Common myeloid progenitor, CD34-positive (primary cell): Measurements from ENCODE around the gene FBXO11.

Source experiments
- CTCF ChIA-PET: fragments of 350-600 bp; sonication (Branson Sonifier 250); formaldehyde crosslinking; loops from one replicate; lab custom pipeline; 2021; ENCODE audit warnings: antibody characterized with exemption; lab: Charles Lee
- POLR2A ChIA-PET: fragments of 350-600 bp; sonication (Branson Sonifier 250); formaldehyde crosslinking; loops from one replicate; lab custom pipeline; 2021; ENCODE audit warnings: antibody characterized with exemption; lab: Charles Lee
- DNase-seq, 3 donors: peaks; one replicate each; pipeline versions ENCODE4 v3.0.0 to v3.0.0-alpha.2; 2013
- H3K27ac ChIP-seq, 2 experiments: 1 replicate in 1 of 2; 2 replicates in 1 of 2; pipeline ENCODE4 v1.7.0; 2013; ENCODE audit warnings: inconsistent platforms in 2 of 2, low read length in 2 of 2, mild to moderate bottlenecking in 2 of 2, low read depth in 1 of 2, moderate library complexity in 1 of 2; ENCODE audit not compliant: severe bottlenecking in 2 of 2, insufficient read depth in 1 of 2, poor library complexity in 1 of 2
- H3K27me3 ChIP-seq, 5 experiments: replicated peaks in 2 of 5; 1 replicate in 3 of 5; 2 replicates in 2 of 5; pipeline versions ENCODE4 v1.6.1 to v1.7.0; 2013; ENCODE audit warnings: low read length in 4 of 5, mild to moderate bottlenecking in 2 of 5, moderate library complexity in 2 of 5, inconsistent platforms in 1 of 5; ENCODE audit not compliant: insufficient read depth in 5 of 5, control insufficient read depth in 4 of 5
- H3K36me3 ChIP-seq, 4 experiments: 1 replicate in 2 of 4; 2 replicates in 2 of 4; pipeline versions ENCODE4 v1.6.1 to v1.7.0; 2013; ENCODE audit warnings: low read length in 3 of 4, control low read depth in 1 of 4, mild to moderate bottlenecking in 1 of 4; ENCODE audit not compliant: control insufficient read depth in 4 of 4, insufficient read depth in 4 of 4
- H3K4me1 ChIP-seq, 4 experiments: 1 replicate in 3 of 4; 2 replicates in 1 of 4; pipeline versions ENCODE4 v1.6.1 to v1.7.1; 2013; ENCODE audit warnings: low read length in 3 of 4, mild to moderate bottlenecking in 3 of 4, control low read depth in 1 of 4, inconsistent platforms in 1 of 4, moderate library complexity in 1 of 4; ENCODE audit not compliant: control insufficient read depth in 4 of 4, insufficient read depth in 4 of 4; ENCODE audit errors: control extremely low read depth in 1 of 4
- H3K4me3 ChIP-seq, 7 experiments: 1 replicate in 4 of 7; 2 replicates in 3 of 7; pipeline versions ENCODE4 v1.5.1 to v1.7.0; 2013; ENCODE audit warnings: mild to moderate bottlenecking in 7 of 7, low read length in 6 of 7, moderate library complexity in 6 of 7, inconsistent platforms in 2 of 7, low read depth in 2 of 7, control low read depth in 1 of 7; ENCODE audit not compliant: insufficient read depth in 4 of 7, control insufficient read depth in 1 of 7; ENCODE audit errors: extremely low read depth in 1 of 7
- H3K9me3 ChIP-seq, 5 experiments: 1 replicate in 4 of 5; 2 replicates in 1 of 5; pipeline versions ENCODE4 v1.6.1 to v1.7.1; 2013; ENCODE audit warnings: low read length in 4 of 5, mild to moderate bottlenecking in 2 of 5, inconsistent platforms in 1 of 5, low read depth in 1 of 5, moderate library complexity in 1 of 5; ENCODE audit not compliant: control insufficient read depth in 4 of 5, insufficient read depth in 2 of 5; ENCODE audit errors: control extremely low read depth in 1 of 5
- WGBS: methylation state at CpG from one replicate; pipeline ENCODE4 v1.1.5; 2013; ENCODE audit not compliant: insufficient coverage; 5-methylcytosine and 5-hydroxymethylcytosine counted together

The FBXO11 gene

DNA sequence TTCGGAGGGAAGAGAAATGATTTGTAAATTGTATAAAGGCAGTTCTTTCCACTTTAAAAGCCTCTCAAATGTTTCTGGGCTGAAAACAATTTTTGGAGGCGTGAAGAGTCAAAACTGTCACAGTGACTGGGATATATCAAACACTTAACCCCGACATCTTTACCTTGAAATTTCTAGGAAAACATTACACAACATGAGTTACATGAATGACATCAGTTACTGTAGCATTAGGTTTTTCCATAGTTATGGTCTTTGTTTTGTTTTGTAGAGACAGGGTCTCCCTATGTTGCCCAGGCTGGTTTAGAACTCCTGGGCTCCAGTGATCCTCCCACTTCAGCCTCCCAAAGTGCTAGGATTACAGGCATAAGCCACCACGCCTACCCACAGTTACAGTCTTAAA is 97.7 kb downstream of the FBXO11 start:
- POLR2A ChIA-PET: no interaction called here
- CTCF ChIA-PET: no interaction called here
- no CpG with 5 or more reads among the region's 4 CpGs for WGBS

DNA sequence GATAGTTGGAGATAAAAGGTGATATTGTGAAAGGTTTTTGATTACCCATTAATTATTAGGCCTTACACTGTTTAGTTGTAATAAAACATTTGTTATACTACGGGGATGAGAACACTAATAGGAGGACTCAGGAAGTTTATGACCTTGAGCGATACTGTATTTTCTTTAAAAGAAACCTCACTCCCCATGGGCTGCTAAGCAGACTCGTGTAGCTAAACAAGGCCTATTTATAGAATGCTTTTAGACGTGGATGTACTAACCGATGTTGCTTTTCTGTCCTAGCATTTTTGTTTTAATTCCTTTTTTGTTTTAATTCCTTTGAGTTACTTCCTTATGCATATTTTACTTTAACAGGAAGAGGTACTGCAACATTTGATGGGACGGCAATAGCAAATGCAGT is 100.4 kb downstream of the FBXO11 start:
- H3K4me3 ChIP-seq: no peak overlapping the region
- POLR2A ChIA-PET: no interaction called here
- no peak for DNase-seq
- H3K4me1 ChIP-seq: no peaks in the 10 kb centered on the region
- no CpG with 5 or more reads among the region's 6 CpGs for WGBS
- H3K9me3 ChIP-seq: peaks cover 5 to 18% (median 11%) of the 10 kb centered on the region in 5 experiments
- H3K36me3 ChIP-seq: peaks cover 41 to 93% (median 66%) of the 10 kb centered on the region in 4 experiments
- H3K27me3 ChIP-seq: no peaks in the 10 kb centered on the region
- no peak overlapping the region for H3K27ac ChIP-seq
- CTCF ChIA-PET: no interaction called here

More for the DNA sequence above, 97.7 kb downstream of the FBXO11 start:
- no peak overlapping the region for H3K4me3 ChIP-seq
- H3K27me3 ChIP-seq: no peaks in the 10 kb centered on the region
- H3K4me1 ChIP-seq: no peaks in the 10 kb centered on the region
- peak overlapping the region in 1 of 2 experiments; percentile 9 for H3K27ac ChIP-seq
- peaks cover 26 to 84% (median 52%) of the 10 kb centered on the region in 4 experiments for H3K36me3 ChIP-seq
- peaks cover 0 to 4% (median 0%) of the 10 kb centered on the region in 5 experiments for H3K9me3 ChIP-seq
- DNase-seq: no peak

DNA sequence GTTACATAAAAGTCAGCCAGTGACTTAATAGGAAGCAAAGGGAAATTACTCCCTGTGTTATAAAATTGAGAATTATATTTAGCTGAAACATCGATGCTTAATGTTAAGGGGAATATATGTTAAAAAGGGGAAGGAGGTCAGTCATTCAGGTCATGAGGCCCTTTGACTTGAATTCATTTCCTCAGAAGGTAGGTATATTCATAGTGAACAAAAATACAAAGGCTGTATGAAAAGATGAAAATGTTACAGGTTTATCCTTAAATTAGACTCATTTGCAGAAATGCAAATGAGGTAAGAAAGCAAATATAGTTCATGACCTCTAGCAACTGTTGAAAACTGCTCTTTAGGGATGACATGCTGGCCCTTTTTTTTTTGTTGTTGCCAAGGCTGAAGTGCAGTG is 102.5 kb downstream of the FBXO11 start:
- POLR2A ChIA-PET: no interaction called here
- no peak for DNase-seq
- Histone ChIP-seq H3K36me3 (peaks cover 46 to 99% (median 78%) of the 10 kb centered on the region in 4 experiments), H3K27me3 (no peaks in the 10 kb centered on the region), H3K4me3 (no peak overlapping the region), H3K27ac (no peak overlapping the region), H3K9me3 (peaks cover 5 to 18% (median 11%) of the 10 kb centered on the region in 5 experiments), H3K4me1 (peaks cover 0 to 2% (median 0%) of the 10 kb centered on the region in 4 experiments)
- WGBS: 83% methylated on average over 1 of the region's 1 CpG
- CTCF ChIA-PET: no interaction called here

DNA sequence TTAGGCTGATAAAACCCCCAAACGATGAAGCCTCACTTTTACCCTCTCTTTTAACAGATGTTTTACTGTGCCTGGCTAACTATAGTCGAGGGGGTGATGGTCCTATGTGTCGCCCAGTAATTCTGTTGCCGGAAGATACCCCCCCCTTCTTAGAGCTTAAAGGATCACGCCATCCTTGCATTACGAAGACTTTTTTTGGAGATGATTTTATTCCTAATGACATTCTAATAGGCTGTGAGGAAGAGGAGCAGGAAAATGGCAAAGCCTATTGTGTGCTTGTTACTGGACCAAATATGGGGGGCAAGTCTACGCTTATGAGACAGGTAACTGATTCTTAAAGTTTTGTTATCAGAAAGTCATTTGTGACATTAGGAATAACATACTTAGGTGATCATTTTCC is 102.9 kb downstream of the FBXO11 start:
- Histone ChIP-seq H3K27me3 (no peaks in the 10 kb centered on the region), H3K9me3 (peaks cover 5 to 18% (median 11%) of the 10 kb centered on the region in 5 experiments), H3K36me3 (peaks cover 46 to 99% (median 78%) of the 10 kb centered on the region in 4 experiments), H3K27ac (no peak overlapping the region), H3K4me3 (no peak overlapping the region), H3K4me1 (peaks cover 0 to 5% (median 1%) of the 10 kb centered on the region in 4 experiments)
- 100% methylated on average over 3 of the region's 7 CpGs for WGBS
- ChIA-PET CTCF (no interaction called here), POLR2A (no interaction called here)
- DNase-seq: peak in 2 of 3 donors; percentile 23 to 29

DNA sequence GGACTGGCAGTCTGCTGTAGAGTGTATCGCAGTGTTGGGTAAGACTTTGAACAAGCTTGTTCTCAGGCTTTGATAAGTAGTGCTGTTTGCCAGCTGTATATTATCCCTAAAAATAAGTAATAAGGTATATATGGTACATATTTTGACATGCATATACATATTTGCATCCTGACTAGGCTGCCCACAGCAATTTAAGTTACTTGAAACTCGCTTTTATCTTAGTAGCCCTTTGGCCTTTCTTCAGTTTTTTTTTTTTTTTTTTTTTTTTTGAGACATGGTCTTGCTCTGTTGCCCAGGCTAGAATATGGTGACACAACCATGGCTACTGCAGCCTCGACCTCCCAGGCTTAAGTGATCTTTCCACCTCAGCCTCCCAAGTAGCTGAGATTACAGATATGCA is 105.2 kb downstream of the FBXO11 start:
- ChIA-PET CTCF (interaction anchor here (1.2 kb wide), 1 partner anchor 10 kb away, joined by 3 read pairs; no protein-coding TSS in a partner anchor), POLR2A (no interaction called here)
- no peak overlapping the region for H3K27ac ChIP-seq
- WGBS: 100% methylated on average over 1 of the region's 3 CpGs
- no peak for DNase-seq
- H3K4me1 ChIP-seq: peaks cover 0 to 5% (median 1%) of the 10 kb centered on the region in 4 experiments
- peaks cover 5 to 18% (median 11%) of the 10 kb centered on the region in 5 experiments for H3K9me3 ChIP-seq
- no peaks in the 10 kb centered on the region for H3K27me3 ChIP-seq
- no peak overlapping the region for H3K4me3 ChIP-seq
- H3K36me3 ChIP-seq: peaks cover 42 to 96% (median 81%) of the 10 kb centered on the region in 4 experiments

DNA sequence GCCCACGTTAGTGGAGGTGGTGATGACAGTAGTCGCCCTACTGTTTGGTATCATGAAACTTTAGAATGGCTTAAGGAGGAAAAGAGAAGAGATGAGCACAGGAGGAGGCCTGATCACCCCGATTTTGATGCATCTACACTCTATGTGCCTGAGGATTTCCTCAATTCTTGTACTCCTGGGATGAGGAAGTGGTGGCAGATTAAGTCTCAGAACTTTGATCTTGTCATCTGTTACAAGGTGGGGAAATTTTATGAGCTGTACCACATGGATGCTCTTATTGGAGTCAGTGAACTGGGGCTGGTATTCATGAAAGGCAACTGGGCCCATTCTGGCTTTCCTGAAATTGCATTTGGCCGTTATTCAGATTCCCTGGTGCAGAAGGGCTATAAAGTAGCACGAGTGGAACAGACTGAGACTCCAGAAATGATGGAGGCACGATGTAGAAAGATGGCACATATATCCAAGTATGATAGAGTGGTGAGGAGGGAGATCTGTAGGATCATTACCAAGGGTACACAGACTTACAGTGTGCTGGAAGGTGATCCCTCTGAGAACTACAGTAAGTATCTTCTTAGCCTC is 107.2 kb downstream of the FBXO11 start:
- WGBS: 96% methylated on average over 6 of the region's 6 CpGs
- Histone ChIP-seq H3K4me1 (peaks cover 0 to 5% (median 1%) of the 10 kb centered on the region in 4 experiments), H3K9me3 (peaks cover 5 to 18% (median 11%) of the 10 kb centered on the region in 5 experiments), H3K4me3 (no peak overlapping the region), H3K27ac (no peak overlapping the region), H3K27me3 (no peaks in the 10 kb centered on the region), H3K36me3 (peaks cover 40 to 94% (median 78%) of the 10 kb centered on the region in 4 experiments)
- ChIA-PET CTCF (interaction anchor here (1.0 kb wide), 1 partner anchor 29 kb away, joined by 3 read pairs; no protein-coding TSS in a partner anchor), POLR2A (no interaction called here)
- no peak for DNase-seq

DNA sequence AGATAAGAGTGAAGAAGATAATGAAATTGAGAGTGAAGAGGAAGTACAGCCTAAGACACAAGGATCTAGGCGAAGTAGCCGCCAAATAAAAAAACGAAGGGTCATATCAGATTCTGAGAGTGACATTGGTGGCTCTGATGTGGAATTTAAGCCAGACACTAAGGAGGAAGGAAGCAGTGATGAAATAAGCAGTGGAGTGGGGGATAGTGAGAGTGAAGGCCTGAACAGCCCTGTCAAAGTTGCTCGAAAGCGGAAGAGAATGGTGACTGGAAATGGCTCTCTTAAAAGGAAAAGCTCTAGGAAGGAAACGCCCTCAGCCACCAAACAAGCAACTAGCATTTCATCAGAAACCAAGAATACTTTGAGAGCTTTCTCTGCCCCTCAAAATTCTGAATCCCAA is 107.7 kb downstream of the FBXO11 start:
- ChIA-PET CTCF (no interaction called here), POLR2A (no interaction called here)
- Histone ChIP-seq H3K36me3 (peaks cover 36 to 91% (median 75%) of the 10 kb centered on the region in 4 experiments), H3K27me3 (no peaks in the 10 kb centered on the region), H3K4me3 (no peak overlapping the region), H3K27ac (no peak overlapping the region), H3K4me1 (peaks cover 0 to 5% (median 1%) of the 10 kb centered on the region in 4 experiments), H3K9me3 (peaks cover 5 to 14% (median 9%) of the 10 kb centered on the region in 5 experiments)
- peak in 2 of 3 donors; percentile 24 to 29 for DNase-seq
- 53% methylated on average over 3 of the region's 6 CpGs for WGBS
